NCI-H82 (cell line): ENCODE results near the gene FAM156A.
"Not testable (repeated sequence)": the region's sequence is repeated elsewhere in the genome, so short reads cannot be mapped to it uniquely, and the experiment has no call there.

ENCODE experiments used
- DNase-seq: peaks from one replicate; lab custom pipeline; 2025; lab: John Stamatoyannopoulos, UW

The FAM156A gene

DNA sequence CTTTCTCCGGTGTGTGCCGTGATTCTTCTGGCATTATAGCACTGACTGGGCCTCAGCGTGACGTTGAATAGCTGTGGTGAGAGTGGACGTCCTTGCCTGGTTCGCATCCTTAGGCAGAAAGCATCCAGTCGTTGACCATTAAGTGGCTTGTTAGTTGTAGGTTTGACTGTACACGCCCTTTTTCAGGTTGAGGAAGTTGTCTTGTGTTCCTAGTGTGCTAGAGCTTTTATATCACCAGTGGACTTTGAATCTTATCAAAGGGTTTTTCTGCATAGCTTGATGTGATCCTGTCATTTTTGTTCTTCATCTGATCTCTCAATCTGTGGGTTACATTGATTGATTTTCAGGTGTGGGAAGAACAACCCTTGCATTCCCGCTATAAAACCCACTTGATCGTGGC lies 52.8 kb downstream of the FAM156A start:
- not testable (repeated sequence) for DNase-seq
